Erythroblast (primary cell): ENCODE measurements around the gene FBXW9.
"Not testable (repeated sequence)": the region's sequence is repeated elsewhere in the genome, so short reads cannot be mapped to it uniquely, and the experiment has no call there.

Experiments used
- DNase-seq, 2 experiments: peaks; one replicate each; lab custom pipeline; 2025; lab: John Stamatoyannopoulos, UW
- GATA1 ChIP-seq: IDR thresholded peaks from 2 replicates; pipeline ENCODE4 v1.6.1; 2011; ENCODE audit warnings: low read depth, mild to moderate bottlenecking, control low read depth, low read length, moderate library complexity
- POLR2A ChIP-seq: IDR thresholded peaks from 2 replicates; pipeline ENCODE4 v1.6.1; 2011; ENCODE audit warnings: mild to moderate bottlenecking, low read length

Gene FBXW9

DNA sequence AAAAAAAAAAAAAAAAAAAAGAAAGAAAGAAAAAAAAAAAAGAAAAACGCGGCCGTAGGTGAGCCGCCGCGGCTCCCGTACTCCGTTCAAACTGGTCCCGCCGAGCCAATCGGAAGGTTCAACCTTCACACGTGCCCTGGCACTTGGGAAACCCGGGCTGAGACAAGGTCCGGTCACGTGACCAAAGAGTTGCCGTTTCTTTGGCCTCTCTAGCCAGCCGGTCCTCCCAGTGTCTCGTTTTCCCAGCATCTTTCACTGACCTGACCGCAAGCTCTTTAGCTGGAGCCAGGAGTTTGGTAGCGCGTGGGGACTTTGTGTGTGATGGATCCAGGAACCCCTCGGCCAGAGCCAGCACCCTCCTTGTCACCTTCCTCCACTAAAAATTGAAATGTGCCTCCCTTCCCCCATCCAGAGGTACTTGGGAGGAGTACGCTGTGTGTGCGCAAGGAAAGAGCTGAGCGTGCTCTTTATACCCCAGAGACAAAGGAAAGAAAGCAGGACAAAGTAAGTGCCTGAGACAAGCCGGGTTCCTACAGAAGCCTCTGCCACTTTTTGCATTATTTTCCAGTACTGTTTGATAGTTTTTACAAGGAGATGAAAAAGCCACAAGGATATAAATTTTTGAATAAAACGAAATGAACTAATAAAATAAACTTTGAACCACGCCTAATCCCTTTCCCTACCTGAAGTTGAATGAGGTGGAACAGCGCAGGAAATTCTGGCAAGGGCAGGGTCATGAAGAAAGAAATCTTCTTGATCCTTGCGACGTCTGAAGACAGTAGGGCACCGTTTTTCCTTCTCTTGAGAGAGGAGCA lies 26.3 kb upstream of the FBXW9 start:
- TF ChIP-seq GATA1 (no peak), POLR2A (peak; percentile 76)
- DNase-seq = peak; percentile 99

DNA sequence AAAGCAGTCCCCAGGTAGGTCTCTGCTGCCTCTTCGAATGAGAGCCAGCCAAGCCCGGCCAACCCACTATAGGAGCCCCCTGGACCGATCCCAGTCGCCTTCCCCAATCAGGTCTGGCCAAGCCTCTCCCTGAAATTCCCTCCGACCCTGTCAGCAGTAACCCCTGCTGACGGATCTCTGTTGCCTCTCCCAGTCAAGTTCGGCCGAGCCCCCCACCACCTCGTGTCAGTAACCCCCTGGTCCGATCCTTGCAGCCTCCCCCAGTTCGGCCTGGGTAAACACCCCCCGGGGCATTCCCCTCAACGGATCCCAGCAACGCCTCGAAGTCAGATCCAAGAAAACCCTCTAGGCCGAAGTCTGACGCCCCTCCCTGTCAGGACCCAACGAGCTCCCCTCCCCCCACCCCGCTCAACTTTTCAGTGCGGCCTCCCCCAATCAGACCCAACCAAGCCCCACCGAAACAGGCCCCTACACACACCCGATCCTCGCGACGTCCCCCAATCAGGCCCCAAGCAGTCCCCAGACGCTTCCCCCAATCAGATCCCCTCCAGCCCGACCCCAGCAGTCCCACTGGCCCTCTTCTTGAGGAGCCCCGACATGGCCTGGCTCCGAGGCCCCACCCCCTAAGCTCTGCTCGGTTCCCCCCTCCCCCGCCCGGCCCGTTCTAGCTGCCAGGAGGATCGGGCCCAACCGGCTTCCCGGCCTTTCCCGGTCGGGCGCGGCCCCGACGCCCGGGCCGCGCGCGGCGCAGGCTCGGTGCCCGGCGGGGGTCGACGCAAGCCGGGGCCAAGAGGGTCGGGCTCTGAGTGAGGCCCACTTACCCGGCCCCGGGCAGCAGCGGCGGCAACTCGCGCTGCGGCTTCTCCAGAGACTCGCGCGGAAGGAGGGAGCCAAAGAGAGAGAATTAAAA lies 25.5 kb upstream of the FBXW9 start:
- DNase-seq = peak; percentile 87 to 90
- TF ChIP-seq POLR2A (no peak), GATA1 (no peak)

DNA sequence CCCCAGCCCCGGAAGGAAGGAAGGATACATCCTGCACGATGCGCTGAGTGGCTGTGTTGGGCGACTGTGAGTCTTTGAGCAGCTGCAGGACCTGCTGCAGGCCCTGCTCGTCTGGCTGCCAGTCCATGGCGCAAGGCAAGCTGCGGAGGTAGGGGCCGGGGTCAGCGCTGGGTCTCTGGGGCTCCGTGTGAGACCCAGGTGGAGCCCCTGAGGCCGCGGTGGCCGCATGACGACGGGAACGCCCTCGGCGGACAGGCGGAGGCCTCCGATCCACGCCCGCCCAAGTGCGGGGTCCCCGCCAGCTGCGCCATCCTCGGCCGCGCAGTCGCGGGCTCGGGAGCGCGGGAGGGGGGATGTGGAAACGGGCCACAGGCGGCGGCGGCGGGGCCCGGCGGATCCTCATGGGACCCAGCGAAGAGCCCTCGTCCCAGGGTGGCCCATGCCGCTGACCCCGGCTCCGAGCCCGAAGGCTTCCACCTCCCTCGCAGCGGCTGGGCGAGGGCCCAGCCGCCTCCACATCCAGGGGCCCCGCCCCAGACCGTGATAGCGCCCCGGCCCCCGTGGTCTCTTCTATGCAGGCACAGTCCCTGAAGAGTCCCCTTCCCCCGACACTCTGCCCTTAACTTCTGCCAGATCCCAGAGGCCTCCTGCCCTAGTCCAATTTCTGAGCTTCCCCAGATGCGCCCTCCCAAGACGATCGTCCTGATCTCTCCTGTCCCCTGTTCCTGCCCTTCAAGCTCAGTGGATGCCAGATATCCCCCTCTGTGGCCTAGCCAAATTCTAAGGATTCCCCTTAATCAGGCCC lies 24.6 kb upstream of the FBXW9 start:
- DNase-seq = peak; percentile 52 to 60
- TF ChIP-seq GATA1 (no peak), POLR2A (no peak)

DNA sequence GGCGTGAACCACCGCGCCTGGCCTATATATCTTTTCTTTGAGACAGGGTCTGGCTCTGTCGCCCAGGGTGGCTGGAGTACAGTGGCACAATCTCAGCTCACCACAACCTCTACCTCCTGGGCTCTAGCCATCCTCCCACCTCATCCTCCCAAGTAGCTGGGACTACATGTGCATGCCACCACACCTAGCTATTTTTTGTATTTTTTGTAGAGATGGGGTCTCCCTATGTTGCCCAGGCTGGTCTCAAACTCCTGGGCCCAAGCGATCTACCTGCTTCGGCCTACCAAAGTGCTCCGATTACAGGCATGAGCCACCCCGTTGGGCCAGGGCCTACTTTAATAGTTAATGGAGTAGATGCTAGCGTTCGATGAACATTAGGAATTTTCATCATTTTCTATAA lies 23.9 kb upstream of the FBXW9 start:
- no peak for DNase-seq

DNA sequence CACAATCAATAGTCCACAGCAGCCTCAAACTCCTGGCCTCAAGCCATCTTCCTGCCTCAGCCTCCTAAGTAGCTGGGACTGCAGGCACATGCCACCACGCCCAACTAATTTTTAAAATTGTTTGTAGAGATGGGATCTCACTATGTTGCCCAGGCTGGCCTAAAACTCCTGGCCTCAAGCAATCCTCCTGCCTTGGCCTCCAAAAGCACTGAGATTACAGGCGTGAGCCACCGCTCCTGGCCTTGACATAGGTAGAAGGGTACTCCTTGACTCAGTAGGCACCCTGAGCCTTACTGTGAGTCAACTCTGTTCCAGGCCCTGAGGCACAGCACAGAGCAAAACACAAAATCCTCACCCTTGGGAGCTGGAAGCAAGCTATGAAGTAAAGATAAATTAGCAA lies 19.5 kb upstream of the FBXW9 start:
- DNase-seq = peak in 1 of 2 experiments; percentile 28
- TF ChIP-seq GATA1 = no peak
- TF ChIP-seq POLR2A = no peak

More for the DNA sequence above, 23.9 kb upstream of the FBXW9 start:
- TF ChIP-seq GATA1 = no peak
- TF ChIP-seq POLR2A = no peak

DNA sequence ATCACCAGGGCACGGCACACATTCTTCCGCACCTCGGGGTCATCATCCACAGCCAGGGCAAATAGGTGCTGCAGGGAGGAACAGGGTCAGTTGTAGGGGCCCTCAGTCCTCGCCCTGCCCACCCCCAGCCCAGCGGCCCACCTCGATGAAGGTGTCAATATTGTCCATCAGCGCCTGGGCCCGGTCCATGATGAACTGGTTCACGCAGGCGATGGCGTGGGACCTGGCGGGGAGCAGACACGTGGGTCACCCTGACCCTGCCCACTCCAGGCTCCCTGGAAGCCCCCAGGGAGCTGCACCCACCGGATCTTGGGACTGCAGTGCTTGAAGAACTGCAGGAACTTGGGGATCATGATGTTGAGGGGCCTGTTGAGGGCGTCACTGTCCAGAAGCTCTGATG lies 18.7 kb upstream of the FBXW9 start:
- no peak for DNase-seq

DNA sequence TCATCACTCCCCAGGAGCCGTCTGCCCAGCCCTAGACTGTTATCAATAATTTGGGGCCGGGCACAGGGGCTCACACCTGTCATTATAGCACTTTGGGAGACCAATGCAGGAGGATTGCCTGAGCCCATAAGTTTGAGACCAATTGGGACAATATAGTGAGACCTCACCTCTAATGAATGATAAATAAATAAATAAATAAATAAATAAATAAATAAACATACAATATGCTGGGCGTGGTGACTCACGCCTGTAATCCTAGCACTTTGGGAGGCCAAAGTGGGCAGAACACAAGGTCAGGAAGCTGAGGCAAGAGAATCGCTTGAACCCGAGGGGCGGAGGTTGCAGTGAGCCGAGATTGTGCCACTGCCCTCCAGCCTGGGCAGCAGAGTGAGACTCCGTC lies 16.9 kb upstream of the FBXW9 start:
- DNase-seq = not testable (repeated sequence)

More for the DNA sequence above, 18.7 kb upstream of the FBXW9 start:
- no peak for TF ChIP-seq GATA1
- TF ChIP-seq POLR2A = no peak

DNA sequence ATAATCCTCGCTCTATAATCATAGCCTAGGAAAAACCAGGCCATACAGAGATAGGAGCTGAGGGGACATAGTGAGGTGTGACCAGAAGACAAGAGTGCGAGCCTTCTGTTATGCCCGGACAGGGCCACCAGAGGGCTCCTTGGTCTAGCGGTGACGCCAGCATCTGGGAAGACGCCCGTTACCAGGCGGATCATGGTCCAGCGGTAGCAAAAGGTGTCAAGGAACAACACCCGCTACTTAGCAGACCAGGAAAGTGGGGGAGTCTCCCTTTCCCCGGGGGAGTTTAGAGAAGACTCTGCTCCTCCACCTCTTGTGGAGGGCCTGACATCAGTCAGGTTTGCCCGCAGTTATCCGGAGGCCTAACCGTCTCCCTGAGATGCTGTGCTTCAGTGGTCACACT lies 15.6 kb upstream of the FBXW9 start:
- not testable (repeated sequence) for DNase-seq

DNA sequence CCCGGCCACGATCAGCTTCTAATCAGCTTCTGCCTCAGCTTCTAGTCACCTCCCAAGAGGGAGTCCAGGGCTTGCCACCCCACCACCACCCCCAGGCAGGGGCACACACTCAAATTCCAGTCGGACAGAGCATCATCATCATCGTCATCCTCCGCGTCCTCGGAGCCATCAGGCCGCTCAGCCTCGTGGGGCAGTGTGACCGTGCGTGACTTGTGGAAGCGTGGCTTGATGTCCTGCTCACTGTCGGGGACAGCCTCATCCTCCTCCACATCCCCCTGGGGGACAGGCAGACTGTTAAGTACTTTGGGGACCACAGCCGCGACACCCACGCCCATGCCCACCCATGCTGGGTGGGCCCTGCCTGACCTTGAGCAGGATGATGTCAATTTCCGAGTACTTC lies 14.8 kb upstream of the FBXW9 start:
- DNase-seq = no peak
- no peak for TF ChIP-seq POLR2A
- TF ChIP-seq GATA1 = no peak

DNA sequence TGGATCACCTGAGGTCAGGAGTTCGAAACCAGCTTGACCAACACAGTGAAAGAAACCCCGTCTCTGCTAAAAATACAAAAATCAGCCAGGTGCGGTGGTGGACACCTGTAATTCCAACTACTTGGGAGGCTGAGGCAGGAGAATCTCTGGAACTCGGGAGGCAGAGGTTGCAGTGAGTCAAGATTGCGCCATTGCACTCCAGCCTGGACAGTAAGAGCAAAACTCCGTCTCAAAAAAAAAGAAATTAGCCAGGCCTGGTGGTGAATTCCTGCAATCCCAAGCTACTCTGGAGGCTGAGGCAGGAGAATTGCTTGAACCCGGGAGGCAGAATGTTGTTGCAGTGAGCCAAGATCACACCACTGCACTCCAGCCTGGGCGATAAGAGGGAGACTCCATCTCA lies 12.2 kb upstream of the FBXW9 start:
- no peak for DNase-seq
- no peak for TF ChIP-seq POLR2A
- TF ChIP-seq GATA1 = no peak

DNA sequence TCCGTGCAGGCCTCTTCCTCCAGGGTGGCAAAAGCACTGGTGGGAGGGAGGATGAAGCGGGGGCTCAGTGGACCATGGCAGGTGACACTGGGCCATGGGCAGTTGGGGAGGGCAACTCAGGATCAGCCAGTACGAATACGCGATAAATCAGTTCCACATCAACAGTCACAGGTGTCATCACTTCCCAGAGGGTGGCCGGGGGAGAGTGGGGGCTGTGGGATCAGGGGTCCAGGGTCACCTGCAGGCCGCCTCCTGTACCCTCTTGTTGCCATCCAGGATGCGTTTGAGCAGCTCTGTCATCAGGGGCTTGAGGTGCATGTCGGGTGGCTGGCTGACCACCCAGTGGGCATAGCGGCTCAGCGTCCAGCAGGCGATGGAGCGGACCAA lies 9.9 kb upstream of the FBXW9 start:
- DNase-seq = no peak
- TF ChIP-seq GATA1 = no peak
- TF ChIP-seq POLR2A = no peak

DNA sequence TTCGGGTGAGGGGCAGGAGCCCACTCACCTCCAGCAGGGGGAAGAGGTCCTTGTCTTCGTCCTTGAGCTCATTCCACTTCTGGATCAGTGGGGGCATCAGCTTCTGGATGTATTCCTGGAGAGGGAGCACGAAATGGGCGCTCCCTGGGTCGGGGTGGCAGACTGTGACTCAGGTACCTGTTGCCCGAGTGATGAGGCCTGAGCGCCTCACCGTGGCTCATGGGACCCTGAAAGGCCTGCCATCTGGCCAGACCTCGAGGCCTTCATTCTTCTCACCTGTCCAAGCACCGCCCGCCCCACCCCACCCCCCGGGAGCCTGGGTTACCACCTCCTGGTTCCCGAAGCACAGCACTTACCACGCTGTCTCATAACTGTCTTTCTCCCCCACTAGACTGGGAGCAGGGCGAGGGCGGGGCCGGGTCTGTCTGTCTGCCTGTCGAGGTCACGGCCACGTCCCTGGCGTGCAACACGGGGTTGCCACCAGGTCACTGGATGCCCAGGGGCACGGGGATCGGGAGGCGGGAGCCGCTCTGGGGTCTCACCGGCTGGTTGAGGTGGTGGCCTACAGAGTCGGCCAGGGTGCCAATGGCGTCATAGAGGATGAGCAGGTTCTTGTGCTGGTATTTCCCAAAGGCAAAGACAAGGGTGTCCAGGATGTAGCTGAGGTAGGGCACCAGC lies 9.4 kb upstream of the FBXW9 start:
- TF ChIP-seq GATA1 (no peak), POLR2A (no peak)
- no peak for DNase-seq

DNA sequence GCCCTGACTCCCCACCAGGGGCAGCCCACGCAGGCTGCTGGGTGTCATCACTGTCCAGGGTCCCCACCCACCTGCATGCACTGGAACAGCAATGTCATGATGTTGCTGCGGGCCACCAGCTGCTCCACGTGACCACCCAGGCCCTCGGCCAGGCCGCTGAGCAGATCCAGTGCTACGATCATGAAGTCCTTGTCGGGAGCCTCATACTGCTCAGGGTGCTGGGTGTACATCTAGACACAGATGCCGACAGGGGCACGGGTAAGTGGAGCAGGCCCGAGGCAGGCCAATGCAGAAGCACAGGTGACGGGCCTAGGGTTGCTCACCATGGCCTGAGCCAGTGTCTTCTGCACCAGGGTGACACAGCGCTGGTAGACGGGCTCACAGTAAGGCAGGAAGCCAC lies 8.7 kb upstream of the FBXW9 start:
- TF ChIP-seq GATA1 = no peak
- TF ChIP-seq POLR2A = no peak
- DNase-seq = no peak
